Measurements from ENCODE around the gene CLTCL1.
"Not testable (repeated sequence)": the region's sequence is repeated elsewhere in the genome, so short reads cannot be mapped to it uniquely, and the experiment has no call there.

GRCh38 chr22:19256362-19256761 is 35.2 kb downstream of the CLTCL1 start:
- not testable (repeated sequence) for TF ChIP-seq EZH2 (IDR thresholded peaks at IDR 0.05; ENCODE audit: insufficient read depth, poor library complexity, severe bottlenecking); EZH2phosphoT487 (IDR thresholded peaks at IDR 0.05; ENCODE audit: insufficient read depth, low read depth)
